ENCODE data around the gene SLC12A8.

The SLC12A8 gene

DNA sequence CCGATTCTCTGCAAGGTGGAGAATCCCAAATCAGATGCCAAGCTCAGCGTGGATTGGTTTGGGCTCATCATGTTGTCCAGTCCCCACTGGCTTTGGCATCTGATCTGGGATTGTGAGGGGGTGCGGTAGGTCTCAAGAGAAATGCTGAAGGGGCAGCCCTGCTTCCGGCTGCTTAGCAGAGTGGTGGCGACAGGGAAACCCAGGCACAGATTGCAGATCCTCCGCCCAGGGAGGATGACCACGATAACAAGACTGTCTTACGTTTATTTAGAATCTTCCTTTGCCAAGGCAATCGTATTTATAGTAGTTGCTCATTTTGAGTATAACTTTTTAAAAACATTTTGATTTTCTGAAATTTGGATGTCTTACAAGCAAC lies 61.1 kb downstream of the SLC12A8 start:
- no peak for DNase-seq

DNA sequence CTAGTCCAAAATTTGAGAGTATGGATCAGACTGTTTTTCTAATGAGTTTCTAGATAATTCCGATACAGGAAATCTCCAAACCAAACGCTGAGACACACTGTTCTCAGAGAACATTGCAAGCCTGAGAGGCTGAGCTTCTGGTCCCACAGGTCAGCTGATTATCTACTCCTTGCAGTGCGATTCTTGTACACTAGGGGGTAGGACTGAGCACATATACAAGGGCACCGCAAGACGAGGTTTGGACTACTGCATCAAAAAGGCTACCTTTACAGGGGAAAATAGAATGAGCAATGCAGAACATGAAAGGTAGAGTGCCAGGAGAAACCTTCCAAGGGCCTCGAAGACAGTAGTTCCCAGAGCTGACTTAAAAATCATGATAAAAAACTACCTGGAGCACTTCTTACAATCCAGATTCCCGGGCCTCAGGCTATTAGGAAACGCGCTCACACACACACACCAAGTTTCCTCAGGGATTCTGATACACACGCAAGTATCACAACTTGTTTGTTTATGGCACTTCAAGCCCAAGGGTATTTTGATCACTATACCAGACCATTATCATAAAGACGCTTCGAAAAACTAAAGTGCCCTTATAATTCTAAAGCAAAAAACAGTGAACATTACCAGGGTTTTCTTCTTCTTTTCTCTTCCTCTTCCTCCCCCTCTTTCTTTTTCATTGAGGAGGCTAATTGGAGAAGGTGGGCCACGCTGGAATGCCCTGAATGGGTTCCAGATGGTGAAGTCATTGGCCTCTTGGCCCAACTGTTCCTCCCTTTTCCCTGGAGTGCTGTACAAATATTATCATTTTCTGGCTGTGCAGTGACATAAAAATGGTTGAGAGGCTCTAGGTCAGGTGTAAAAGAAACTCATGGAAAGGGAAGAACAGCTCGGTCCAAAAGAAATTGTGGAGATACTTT lies 61.8 kb downstream of the SLC12A8 start:
- no peak for DNase-seq

DNA sequence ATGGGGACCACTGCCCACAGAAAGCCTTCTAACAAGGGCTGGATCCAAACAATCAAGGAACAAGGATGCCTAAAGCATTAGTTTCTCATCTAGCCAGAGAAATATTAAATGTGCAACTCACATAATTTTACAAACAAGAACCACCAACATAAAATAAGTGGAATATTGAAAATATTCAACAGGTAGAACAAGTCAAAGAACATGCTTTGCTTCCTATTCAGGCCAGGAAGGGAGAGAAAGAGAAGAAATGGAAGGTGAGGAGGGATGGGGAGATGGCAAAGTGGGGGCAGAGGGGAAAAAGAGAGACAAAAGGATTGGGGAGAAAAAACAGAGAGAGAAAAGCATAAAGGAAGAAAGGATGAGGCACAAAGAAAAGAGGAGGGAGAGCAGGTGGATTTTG lies 63.1 kb downstream of the SLC12A8 start:
- DNase-seq, result no peak

DNA sequence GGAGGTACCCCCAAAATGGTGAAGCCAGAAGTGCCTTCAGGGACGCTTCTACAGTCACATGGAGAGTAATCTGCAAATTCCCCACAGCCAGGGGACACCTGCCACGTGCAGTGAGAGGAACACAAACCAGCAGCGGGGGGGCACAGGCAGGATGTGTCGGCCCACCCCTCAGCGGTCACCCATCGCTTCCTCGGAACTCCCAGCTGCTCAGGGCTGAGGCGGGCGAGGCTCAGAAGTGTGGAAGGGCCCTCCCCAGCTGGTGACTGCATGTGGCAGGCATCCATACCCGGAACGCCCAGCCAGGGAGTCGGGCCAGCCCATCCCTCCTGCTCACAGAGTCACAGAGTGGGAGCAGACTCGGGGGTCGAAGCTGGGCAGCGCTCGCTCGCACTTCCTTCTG lies 63.7 kb downstream of the SLC12A8 start:
- DNase-seq, result no peak

DNA sequence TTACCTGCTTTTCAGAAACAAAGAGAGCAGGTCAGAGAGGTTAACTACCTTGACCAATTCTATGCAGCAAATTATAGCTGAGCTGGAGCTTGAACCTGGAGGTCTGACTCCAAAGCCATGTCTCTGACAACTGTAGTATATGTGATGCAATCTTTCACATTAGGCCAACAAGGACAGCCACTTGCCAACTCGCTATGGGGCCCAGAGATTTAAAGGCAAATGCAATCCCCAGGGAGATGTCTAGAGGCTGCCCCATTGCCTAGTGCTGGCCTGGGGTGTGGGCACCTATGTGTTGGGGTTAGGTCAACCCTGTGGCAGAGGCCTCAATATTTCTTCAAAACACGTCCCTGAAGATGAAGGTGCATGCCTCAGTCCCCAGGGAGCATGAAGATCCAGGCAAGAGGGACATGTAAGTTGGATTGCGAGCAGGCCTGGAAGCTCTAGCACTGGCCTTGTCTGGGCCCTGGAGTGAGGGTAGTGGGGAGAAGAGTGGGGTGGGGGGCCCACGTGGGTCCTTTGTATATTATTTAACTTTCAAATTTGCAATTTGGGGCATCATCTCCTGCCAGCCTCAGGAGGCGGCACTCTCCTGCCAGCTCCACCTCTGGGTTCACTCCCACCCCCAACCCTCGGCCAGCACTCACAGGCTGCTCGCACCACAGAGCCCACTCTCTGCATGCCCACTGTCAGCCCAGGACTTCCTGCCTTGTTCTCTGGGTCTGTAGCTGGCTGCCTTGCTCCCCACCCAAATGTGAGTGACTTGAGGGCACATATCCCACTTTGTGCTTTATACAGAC lies 64.3 kb downstream of the SLC12A8 start:
- DNase-seq, result no peak

DNA sequence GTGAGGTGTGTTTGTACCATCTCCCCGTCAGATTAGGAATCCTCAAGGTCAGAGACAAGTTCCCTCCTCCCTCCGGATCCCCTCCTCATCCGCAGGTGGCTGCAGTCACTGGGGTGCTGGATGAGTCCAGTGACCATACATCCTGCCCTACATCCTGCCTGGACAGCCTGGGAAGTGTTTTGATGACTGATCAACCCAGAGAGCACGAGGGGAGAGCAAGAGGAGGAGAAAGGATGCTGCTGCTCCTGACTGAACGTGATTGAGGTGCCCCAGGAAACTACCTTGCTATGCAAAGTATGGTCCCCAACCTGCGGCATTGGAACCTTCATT lies 65.1 kb downstream of the SLC12A8 start:
- no peak for DNase-seq

DNA sequence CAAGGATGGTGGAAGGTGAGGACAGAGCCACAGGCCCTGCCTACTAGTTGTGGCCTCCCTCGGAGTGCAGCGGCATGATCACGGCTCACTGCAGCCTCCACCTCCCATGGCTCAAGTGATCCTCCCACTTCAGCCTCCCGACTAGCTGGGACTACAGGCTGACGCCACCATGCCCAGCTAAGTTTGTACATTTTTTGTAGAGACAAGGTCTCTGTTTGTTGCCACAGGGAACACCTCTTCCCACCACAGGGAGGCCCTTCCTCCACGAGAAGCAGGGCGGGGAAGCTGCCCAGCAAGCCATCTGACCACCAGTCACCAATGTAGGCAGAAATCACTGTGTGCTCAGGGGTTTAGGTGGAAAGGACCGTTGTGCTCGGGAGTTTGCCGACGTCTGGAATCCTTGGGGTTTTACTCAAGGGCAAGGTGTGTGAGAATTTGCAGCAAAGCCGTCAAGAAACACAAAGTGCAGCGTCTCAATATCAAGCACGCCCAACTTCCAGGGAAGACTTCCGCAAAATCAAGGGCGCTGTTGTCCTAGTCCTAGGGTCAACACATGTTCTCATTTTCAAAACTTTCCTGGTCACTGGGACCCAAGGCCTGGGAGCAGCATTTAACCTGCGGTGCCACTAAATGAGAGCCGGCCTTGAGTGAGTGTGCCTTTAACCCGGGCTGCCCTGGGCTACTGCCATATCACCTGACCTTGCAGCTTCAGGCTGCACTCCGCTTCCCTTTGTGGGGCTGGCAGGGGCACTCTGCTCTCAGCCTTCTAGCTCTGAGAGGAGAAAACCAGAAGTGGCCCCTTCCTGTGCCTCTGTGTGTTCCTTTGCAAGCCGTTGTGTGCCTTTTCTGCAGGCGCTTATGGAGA lies 65.7 kb downstream of the SLC12A8 start:
- DNase-seq, result no peak

DNA sequence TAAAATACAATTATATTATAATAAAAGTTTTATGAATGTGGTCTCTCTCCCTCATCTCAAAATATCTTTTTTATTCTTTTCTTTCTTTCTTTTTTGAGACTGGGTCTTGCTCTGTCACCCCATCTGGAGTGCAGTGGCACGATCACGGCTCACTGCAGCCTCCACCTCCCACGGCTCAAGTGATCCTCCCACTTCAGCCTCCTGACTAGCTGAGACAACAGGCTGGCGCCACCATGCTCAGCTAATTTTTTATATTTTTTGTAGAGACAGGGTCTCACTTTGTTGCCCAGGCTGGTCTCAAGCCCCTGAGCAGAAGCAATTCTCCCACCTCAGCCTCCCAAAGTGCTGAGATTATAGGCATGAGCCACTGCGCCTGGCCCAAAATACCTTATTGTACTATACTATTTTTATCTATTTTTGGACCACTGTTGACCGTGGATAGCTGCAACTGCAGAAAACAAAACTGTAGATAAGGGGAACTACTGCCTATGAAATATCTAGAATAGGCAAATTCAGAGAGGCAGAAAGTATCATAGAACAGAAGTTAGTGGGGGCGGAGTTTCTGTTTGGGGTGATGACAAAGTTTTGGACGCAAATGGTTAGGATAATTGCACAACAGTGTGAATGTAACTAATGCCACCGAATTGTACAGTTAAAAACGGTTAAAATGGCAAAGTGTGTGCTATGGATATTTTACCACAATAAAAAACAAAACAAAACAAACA lies 66.6 kb downstream of the SLC12A8 start:
- no peak for DNase-seq

DNA sequence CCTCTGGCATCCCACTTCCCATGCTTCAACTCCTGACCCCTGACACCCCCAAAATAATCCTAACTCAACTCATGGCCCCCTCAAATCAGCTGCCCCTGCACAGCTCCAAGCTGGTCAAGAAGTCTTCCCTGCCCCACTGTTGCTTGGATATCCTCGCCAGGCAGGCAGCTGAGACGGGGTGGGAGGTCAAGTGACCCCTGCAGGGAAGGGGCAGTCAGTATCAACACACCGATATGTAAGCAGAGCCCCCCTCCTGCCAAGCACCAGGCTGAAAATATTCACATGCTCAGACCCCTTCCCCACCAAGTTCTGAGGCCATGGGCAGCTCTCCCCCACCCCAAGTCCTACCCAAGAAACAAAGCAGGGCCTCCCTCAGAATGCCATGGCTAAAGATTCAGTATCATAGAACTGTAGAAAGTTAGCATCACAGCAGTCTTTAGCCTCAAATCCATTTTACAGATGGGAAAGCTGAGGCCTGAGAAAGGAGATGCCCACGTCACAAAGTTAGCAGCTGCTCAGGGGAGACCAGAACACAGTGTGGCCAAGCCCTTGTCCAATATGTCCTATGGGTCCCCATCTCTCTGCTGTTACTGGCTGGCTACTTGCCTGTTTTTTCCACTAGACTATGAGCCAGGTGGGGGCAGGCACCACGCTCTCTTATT lies 67.8 kb downstream of the SLC12A8 start:
- DNase-seq, result no peak

DNA sequence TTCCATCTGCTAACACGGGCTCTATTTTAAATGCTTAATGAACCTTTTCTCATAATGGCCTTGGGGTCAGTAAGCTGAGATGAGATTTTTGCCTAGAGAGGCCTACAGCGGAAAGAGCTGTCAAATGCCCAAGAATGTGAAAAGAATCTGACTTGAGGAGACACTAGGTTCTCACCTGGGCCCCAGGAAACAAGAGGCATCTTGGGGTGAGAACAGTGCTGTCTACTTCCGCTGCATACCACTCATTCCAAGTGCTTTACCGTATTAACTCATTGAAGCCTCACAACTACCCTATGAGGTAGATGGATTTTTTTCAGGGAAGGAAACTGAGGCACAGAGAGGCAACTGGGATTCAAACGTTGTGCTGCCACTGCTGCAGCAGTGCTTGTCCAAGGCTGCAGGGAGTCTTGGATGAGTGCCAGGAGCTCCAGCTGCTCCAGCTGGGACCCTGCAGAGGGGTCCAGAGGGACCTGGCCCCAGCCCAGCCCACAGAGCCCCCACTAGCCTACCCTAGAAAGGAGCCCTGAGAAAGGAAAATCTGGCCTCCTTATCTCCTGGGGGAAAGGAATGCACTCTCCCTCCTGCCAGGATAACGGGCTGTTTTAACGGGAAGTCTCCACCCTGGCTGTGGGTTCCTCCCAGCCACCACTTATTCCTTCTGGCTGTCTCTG lies 68.4 kb downstream of the SLC12A8 start:
- no peak for DNase-seq

DNA sequence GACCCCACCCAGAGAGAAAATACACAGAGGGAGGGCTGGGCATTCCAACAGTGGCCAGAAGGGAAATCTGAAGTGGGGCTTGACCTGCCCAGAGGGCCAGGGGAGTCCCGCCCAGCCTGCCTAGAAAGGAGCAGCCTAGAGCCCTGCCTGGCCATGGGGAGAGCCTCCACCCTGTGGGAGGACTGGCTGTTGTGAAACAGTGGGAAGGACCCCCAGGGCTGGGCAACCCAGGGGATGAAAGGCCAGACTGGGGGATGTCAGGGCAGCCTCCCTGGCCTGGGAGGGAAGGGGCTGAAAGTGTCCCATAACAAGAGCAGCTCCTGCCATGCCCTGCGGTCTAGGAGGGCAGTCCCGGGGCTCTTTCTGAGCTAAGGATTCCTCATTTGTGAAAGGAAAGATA lies 69.0 kb downstream of the SLC12A8 start:
- DNase-seq, result no peak

DNA sequence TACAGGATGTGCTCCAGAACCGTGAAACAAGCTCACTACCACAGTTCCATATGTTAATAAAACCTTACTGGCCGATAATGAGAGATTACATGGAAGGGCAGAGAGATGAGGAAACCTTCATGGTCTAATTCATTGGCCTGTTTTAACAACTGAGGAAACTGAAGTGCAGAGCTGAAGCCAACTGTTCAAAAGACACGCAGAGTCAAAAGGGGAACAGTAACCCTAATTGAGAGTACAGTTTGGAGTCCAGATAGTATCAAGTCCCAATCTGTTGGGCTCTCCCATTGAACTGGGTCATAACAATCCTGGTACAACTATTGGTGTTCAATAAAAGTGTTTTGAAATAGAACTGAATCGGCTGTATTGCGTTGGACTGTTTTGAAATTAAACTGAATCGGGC lies 69.6 kb downstream of the SLC12A8 start:
- DNase-seq, result no peak

DNA sequence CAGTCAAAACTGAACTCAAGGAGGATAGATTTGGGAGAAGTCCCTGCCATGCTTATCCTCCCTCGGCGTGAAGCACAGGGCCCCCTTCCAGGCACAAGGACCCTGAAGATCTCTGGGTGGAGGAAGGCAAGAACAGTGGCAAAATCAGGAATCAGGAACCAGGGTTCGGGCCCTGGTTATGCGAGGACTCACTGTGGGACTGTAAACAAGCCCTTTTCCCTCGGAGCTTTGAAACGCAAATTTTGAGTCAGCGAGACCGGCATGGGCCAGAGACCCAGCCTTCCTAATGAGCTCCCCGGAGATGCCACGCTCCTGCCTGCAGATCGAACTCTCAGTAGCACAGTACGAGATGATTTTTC lies 70.1 kb downstream of the SLC12A8 start:
- DNase-seq, result no peak

DNA sequence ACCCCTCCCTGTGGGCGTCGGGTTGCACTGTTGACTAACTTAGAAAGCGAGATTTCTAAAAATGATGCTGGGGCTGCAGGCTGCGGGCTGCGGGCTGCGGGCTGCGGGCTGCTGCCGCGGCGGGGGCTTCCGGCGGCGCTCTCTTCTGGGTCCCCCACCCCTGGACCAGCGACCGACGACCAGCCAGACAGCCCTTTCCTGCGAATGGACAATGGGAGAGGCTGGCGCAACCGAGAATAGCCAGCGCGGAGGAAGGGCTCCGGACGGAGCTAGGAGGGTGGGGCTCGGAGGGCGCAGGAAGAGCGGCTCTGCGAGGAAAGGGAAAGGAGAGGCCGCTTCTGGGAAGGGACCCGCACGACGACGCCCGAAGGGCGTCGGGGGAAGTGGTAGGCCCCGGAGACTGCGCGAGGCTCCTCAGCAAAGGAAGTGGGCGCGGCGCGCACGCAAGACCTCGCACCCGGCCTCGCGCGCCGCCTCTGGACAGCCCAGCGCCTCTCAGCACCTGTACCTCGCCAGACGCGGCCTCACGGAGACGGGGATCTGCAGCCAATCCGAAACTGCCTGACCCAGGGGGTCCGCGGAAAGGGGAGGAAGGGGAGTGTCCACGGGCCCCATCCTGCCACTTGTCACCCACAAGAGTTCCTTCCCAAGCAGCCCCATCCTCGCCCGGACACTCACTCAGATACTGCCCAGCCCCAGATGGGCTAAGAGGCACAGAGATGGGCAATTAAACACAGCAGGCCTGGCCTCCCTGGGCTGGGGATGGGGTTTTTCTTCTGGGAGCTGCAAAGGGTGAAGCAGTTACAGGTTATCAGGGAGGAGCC lies 70.7 kb downstream of the SLC12A8 start:
- DNase-seq, result no peak

DNA sequence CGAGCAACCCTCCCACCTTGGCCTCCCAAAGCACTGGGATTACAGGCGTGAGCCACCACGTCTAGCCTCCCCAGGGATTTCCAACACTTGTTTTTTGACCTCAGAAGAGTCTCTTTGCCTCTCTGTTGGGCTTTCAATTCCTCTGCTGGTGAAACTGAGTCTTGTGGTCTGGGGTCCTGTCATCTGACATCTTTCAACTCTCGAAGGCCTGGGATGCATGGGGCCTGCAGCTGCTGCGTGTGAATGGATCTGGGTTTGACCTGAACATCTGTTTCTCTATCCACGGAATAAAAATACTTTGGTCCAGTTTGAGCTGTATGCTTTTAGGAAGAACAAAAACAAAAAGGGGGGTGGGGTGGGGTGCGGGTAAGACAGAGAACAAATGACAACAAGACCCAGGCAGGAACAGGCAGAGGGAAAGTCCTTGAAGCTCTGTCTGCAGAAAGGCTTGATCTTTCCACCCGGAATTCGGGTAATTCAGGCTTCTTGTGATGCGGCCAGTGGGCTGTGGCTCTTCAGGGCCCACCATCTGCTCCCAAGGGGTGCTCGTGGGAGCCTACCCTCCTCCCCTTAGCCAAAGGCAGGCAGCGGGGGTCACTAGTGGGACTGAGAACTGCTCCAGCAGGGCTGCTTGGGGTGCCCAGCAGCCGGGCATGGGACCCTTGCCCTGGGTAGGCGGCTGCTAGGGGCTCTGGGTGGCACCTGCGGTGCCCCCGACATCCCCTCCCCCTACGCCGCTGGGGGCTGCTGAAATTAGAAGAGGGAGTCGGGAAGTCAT lies 71.5 kb downstream of the SLC12A8 start:
- DNase-seq, result no peak

DNA sequence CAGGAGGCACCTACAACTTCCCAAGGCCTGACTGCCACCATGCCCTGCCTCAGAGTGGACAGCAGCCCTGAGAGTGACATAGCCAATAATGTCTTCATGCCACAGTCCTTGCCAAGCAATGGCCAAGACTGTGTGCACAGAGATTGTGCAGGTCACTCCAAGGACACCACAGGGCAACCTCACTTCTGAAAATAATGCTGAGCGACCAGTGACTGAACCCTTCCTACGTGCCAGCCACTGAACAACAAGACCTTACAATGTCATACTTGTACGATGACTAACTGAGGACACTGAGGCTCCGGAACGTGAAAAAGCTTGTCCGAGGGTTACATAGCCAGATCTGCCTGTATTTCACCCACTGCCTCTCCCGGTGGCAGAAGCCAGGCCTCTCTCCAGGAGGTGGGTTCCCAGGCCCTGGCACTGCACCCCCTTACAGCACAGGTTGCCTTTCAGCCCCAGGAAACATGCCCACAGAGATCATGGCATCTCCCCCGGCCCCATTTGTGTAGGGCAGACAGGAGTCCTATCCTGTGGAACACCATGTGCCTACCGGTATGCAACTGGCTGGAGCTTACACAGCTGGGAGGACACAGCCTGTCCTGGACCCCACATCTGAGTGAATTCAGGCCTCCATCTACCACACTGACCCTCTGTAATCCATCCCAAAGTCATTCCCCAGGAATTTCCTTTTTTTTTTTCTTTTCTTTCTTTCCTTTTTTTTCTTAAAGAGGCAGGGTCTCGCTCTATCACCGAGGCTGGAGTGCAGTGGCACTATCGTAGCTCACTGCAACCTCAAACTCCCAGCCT lies 72.3 kb downstream of the SLC12A8 start:
- DNase-seq, result no peak

DNA sequence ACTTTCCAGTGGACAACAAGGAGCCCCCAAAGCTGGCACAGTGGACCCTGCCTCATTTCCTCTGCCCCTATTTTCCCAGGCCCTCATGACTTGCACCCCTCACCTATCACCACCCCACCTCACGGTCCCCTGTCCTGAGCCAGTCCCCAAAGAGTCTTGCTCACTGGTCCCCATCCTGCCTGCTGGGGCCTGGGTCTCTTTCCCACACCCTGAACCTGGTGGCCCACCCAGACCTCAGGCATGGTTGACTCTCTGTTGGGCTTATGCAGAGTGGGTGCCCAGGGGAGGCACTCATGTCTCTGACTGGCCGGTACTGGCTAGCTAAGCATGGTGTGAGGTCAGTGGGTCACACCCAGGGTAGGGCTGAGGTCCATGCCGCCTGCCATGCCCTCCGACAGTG lies 73.2 kb downstream of the SLC12A8 start:
- DNase-seq, result no peak

DNA sequence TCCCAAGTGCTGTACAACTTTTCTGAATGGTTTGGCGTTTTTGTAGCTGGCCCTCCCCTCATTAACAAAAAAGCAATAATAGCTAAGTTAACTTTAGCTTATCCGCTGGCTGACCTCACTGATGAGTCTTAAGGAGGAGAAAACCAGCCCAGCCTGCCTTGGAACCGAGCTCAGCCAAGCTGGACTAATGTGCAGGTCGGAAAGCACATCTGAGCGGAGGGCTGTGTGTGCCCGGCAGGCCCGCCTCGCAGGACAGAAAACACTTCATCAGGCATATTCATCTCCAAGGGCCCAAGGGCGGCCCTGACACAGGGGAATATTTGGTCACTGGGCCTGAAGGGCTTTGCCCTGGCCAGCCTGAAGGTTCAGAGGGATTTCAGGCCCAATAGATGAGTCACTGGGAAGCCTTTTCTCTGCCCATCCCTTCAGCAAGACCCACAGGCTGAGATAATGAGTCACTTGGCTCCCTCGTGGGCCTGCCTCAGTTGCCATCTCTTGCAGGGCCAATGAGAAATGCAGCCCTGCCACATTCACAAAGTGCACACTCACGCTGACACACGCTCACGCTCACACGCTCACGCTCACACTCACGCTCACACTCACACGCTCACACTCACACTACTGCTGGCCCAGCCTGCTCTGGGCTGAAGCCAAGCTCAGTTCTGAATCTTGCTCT lies 75.1 kb downstream of the SLC12A8 start:
- DNase-seq, result no peak
